HEK293 (cell line): ENCODE results near the gene XIAP.
A peak's percentile ranks its signal among the peaks of the same experiment; 100 is the strongest.

ENCODE experiments used
- GLI2 ChIP-seq: fragments of 450-650 bp; formaldehyde crosslinking; IDR thresholded peaks from 2 replicates; pipeline ENCODE4; 2017; ENCODE audit warnings: missing biosample characterization, missing genetic modification characterization, low read depth, borderline replicate concordance
- HOXC10 ChIP-seq: sonication (generic); formaldehyde crosslinking; IDR thresholded peaks from 2 replicates; pipeline ENCODE4 v1.8.1; 2023; ENCODE audit warnings: mild to moderate bottlenecking, missing genetic modification reagents
- HOXD13 ChIP-seq: sonication (generic); formaldehyde crosslinking; IDR thresholded peaks from 2 replicates; pipeline ENCODE4 v1.8.0; 2022; ENCODE audit warnings: missing genetic modification reagents, borderline replicate concordance
- MYNN ChIP-seq: fragments of 450-650 bp; formaldehyde crosslinking; IDR thresholded peaks from 2 replicates; pipeline ENCODE4 v1.5.1; 2016; ENCODE audit warnings: missing biosample characterization, missing genetic modification characterization, borderline replicate concordance
- PRDM1 ChIP-seq: fragments of 450-650 bp; formaldehyde crosslinking; IDR thresholded peaks from 2 replicates; pipeline ENCODE4; 2016; ENCODE audit warnings: missing biosample characterization, missing genetic modification characterization
- PRDM10 ChIP-seq: fragments of 450-650 bp; formaldehyde crosslinking; IDR thresholded peaks from 2 replicates; pipeline ENCODE4 v1.5.1; 2016; ENCODE audit warnings: missing biosample characterization, missing genetic modification characterization
- SALL2 ChIP-seq: fragments of 450-650 bp; formaldehyde crosslinking; IDR thresholded peaks from 2 replicates; pipeline ENCODE4 v1.5.0; 2017; ENCODE audit warnings: missing biosample characterization, mild to moderate bottlenecking, missing genetic modification characterization, borderline replicate concordance
- TCF7L2 ChIP-seq: IDR thresholded peaks from 2 replicates; pipeline ENCODE4 v1.6.1; 2011; ENCODE audit warnings: low read depth, mild to moderate bottlenecking, inconsistent platforms, low read length, moderate library complexity, borderline replicate concordance
- TSHZ1 ChIP-seq: fragments of 450-650 bp; formaldehyde crosslinking; IDR thresholded peaks from 2 replicates; pipeline ENCODE4 v1.5.1; 2016; ENCODE audit warnings: missing biosample characterization, missing genetic modification characterization, borderline replicate concordance
- ZBTB10 ChIP-seq: fragments of 450-650 bp; formaldehyde crosslinking; IDR thresholded peaks from 2 replicates; pipeline ENCODE4 v1.5.1; 2016; ENCODE audit warnings: missing biosample characterization, missing genetic modification characterization
- ZBTB26 ChIP-seq: fragments of 450-650 bp; formaldehyde crosslinking; optimal IDR thresholded peaks from 2 replicates; pipeline ENCODE3; 2016; ENCODE audit warnings: missing biosample characterization, mild to moderate bottlenecking, missing genetic modification characterization
- ZFP37 ChIP-seq: fragments of 450-650 bp; formaldehyde crosslinking; IDR thresholded peaks from 2 replicates; pipeline ENCODE4 v1.5.1; 2016; ENCODE audit warnings: missing biosample characterization, missing genetic modification characterization
- ZNF146 ChIP-seq: fragments of 450-650 bp; formaldehyde crosslinking; IDR thresholded peaks from 2 replicates; pipeline ENCODE4 v1.5.1; 2016; ENCODE audit warnings: missing biosample characterization, missing genetic modification characterization
- ZNF221 ChIP-seq: fragments of 450-650 bp; formaldehyde crosslinking; IDR thresholded peaks from 2 replicates; pipeline ENCODE4 v1.5.1; 2017; ENCODE audit warnings: missing biosample characterization, missing genetic modification characterization, borderline replicate concordance
- ZNF23 ChIP-seq: fragments of 450-650 bp; formaldehyde crosslinking; IDR thresholded peaks from 2 replicates; pipeline ENCODE4 v1.5.1; 2016; ENCODE audit warnings: missing biosample characterization, missing genetic modification characterization, borderline replicate concordance
- ZNF324 ChIP-seq: fragments of 450-650 bp; formaldehyde crosslinking; IDR thresholded peaks from 2 replicates; pipeline ENCODE4 v1.5.1; 2016; ENCODE audit warnings: missing biosample characterization, missing genetic modification characterization
- ZNF426 ChIP-seq: fragments of 450-650 bp; formaldehyde crosslinking; IDR thresholded peaks from 2 replicates; pipeline ENCODE4 v1.5.1; 2017; ENCODE audit warnings: missing biosample characterization, missing genetic modification characterization, mild to moderate bottlenecking, inconsistent platforms, moderate library complexity
- ZNF449 ChIP-seq: fragments of 450-650 bp; formaldehyde crosslinking; IDR thresholded peaks from 2 replicates; pipeline ENCODE4 v1.5.1; 2017; ENCODE audit warnings: missing biosample characterization, mild to moderate bottlenecking, missing genetic modification characterization, moderate library complexity
- ZNF488 ChIP-seq: fragments of 450-650 bp; formaldehyde crosslinking; IDR thresholded peaks from 2 replicates; pipeline ENCODE4 v1.5.1; 2016; ENCODE audit warnings: missing biosample characterization, missing genetic modification characterization
- ZNF558 ChIP-seq: fragments of 450-650 bp; formaldehyde crosslinking; IDR thresholded peaks from 2 replicates; pipeline ENCODE4 v1.5.1; 2016; ENCODE audit warnings: missing biosample characterization, missing genetic modification characterization
- ZNF621 ChIP-seq: fragments of 450-650 bp; formaldehyde crosslinking; IDR thresholded peaks from 2 replicates; pipeline ENCODE4 v1.5.1; 2017; ENCODE audit warnings: missing biosample characterization, missing genetic modification characterization
- ZNF670 ChIP-seq: fragments of 450-650 bp; formaldehyde crosslinking; IDR thresholded peaks from 2 replicates; pipeline ENCODE4 v1.5.1; 2016; ENCODE audit warnings: missing biosample characterization, missing genetic modification characterization, low read depth
- ZNF843 ChIP-seq: fragments of 450-650 bp; formaldehyde crosslinking; IDR thresholded peaks from 2 replicates; pipeline ENCODE4 v1.5.1; 2016; ENCODE audit warnings: missing biosample characterization, missing genetic modification characterization
- ZSCAN4 ChIP-seq: fragments of 450-650 bp; formaldehyde crosslinking; IDR thresholded peaks from 2 replicates; pipeline ENCODE4 v1.5.1; 2017; ENCODE audit warnings: missing biosample characterization, missing genetic modification characterization

The XIAP gene

GRCh38 chrX:123962006-123962467 is 102.2 kb downstream of the XIAP start (continued):
- TF ChIP-seq PRDM10 (tag by site-specific recombination) (0 out of 2 replicates have a peak, but pooled peaks have one; percentile 6), GLI2 (tag by site-specific recombination) (no peak), SALL2 (tag by site-specific recombination) (no peak), ZNF221 (tag by site-specific recombination) (no peak), PRDM1 (tag by site-specific recombination) (peak; percentile 93), ZNF426 (tag by site-specific recombination) (no peak), HOXD13 (CRISPR knock-in tag) (no peak), ZNF843 (no peak), ZNF621 (tag by site-specific recombination) (no peak), ZFP37 (tag by site-specific recombination) (no peak), TSHZ1 (tag by site-specific recombination) (no peak), ZBTB10 (tag by site-specific recombination) (no peak; the same call in 1 of the 2 replicates), HOXC10 (CRISPR knock-in tag) (no peak), MYNN (tag by site-specific recombination) (no peak), TCF7L2 (no peak), ZNF670 (tag by site-specific recombination) (no peak), ZNF324 (tag by site-specific recombination) (no peak), ZNF558 (tag by site-specific recombination) (no peak), ZNF449 (no peak), ZNF488 (tag by site-specific recombination) (no peak), ZNF146 (no peak), ZBTB26 (tag by site-specific recombination) (no peak), ZNF23 (tag by site-specific recombination) (no peak), ZSCAN4 (tag by site-specific recombination) (no peak)
